Fibroblast of pulmonary artery (primary cell): Measurements from ENCODE around the gene ASGR1.

ENCODE experiments used
- DNase-seq: peaks from one replicate; pipeline ENCODE4 v3.0.0-alpha.2; 2010; ENCODE audit warnings: low read depth
- H3K4me3 ChIP-seq: replicated peaks from 2 replicates; pipeline ENCODE4 v1.5.1; 2011; ENCODE audit warnings: low read depth, mild to moderate bottlenecking, control low read depth, low read length, moderate library complexity
- CTCF ChIP-seq: IDR thresholded peaks from 2 replicates; pipeline ENCODE4 v1.5.1; 2011; ENCODE audit warnings: mild to moderate bottlenecking, control low read depth, low read length, inconsistent platforms; ENCODE audit errors: missing control alignments

Gene ASGR1

GRCh38 chr17:7207120-7208001, 28.2 kb upstream of the ASGR1 start:
- TF ChIP-seq CTCF, result no peak
- DNase-seq, result peak; percentile 70
- H3K4me3 ChIP-seq, result no peak overlapping the region

- DNase-seq, result no peak
- peak overlapping the region; percentile 52 for H3K4me3 ChIP-seq
- no peak for TF ChIP-seq CTCF
Observed at GRCh38 chr17:7205561-7205960, 26.4 kb upstream of the ASGR1 start.

GRCh38 chr17:7204828-7205461, 25.8 kb upstream of the ASGR1 start:
- peak overlapping the region; percentile 52 for H3K4me3 ChIP-seq
- TF ChIP-seq CTCF, result no peak
- peak; percentile 85 for DNase-seq

GRCh38 chr17:7204336-7204735, 25.2 kb upstream of the ASGR1 start:
- TF ChIP-seq CTCF, result no peak
- H3K4me3 ChIP-seq, result peak overlapping the region; percentile 52
- no peak for DNase-seq

- TF ChIP-seq CTCF, result no peak
- H3K4me3 ChIP-seq, result no peak overlapping the region
- no peak for DNase-seq
Observed at GRCh38 chr17:7203391-7203790, 24.2 kb upstream of the ASGR1 start.

GRCh38 chr17:7196651-7197401, 17.7 kb upstream of the ASGR1 start:
- DNase-seq, result no peak
- TF ChIP-seq CTCF, result no peak
- H3K4me3 ChIP-seq, result no peak overlapping the region
